Large intestine (tissue), 3 donors: ENCODE data around the gene TGFBI. TPM values are rescaled to one million over a fixed set of nuclear protein-coding genes. Genes with fewer than 3 reads are reported as not detected.

Experiments used
- DNase-seq, 2 donors: peaks; one replicate each; pipeline versions ENCODE4 v3.0.0 to v3.0.0-alpha.2; 2013
- H3K27ac ChIP-seq: one replicate; pipeline ENCODE4 v1.5.1; 2013; ENCODE audit warnings: low read length
- H3K27me3 ChIP-seq: 2 replicates; pipeline ENCODE4 v1.6.1; 2013; ENCODE audit warnings: low read length; ENCODE audit not compliant: control insufficient read depth, insufficient read depth
- H3K36me3 ChIP-seq: 2 replicates; pipeline ENCODE4 v1.6.1; 2013; ENCODE audit warnings: low read length; ENCODE audit not compliant: control insufficient read depth, insufficient read depth
- H3K4me1 ChIP-seq: one replicate; pipeline ENCODE4 v1.6.1; 2013; ENCODE audit warnings: low read length; ENCODE audit not compliant: control insufficient read depth, insufficient read depth
- H3K4me3 ChIP-seq: one replicate; pipeline ENCODE4 v1.5.1; 2013; ENCODE audit warnings: low read length
- H3K9me3 ChIP-seq: one replicate; pipeline ENCODE4 v1.6.1; 2013; ENCODE audit warnings: mild to moderate bottlenecking, low read depth, low read length, moderate library complexity; ENCODE audit not compliant: control insufficient read depth
- WGBS: methylation state at CpG from one replicate; pipeline ENCODE4 v1.1.5; 2013; ENCODE audit warnings: low lambda C conversion rate; ENCODE audit not compliant: insufficient coverage; 5-methylcytosine and 5-hydroxymethylcytosine counted together
- polyA plus RNA-seq: library from polyadenylated mRNA; unstranded; fragments of 120-200 nt; gene quantifications from one replicate; pipeline ENCODE4 v1.2.1, GENCODE V29; 2013

Gene TGFBI
- polyA plus RNA-seq, 1 donor = 99.6 TPM

DNA sequence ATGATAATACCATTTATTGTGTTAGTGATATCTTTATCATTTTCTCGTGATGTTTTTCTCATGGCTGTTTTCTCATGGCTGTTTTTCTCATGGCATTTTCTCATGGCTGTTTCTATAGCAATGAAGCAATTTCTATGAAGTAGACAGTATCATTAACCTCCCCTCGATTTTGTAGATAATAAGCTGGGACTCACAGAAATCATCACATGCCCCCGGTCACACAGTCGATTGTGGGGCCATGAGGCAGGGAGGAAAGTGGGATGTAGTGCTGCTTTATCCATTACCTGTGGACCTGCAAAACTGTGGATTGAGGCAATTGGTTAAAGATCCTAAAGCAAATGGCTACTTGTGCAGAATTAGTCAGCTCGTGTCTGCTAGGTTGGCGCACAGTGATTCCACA is 47.3 kb downstream of the TGFBI start:
- Histone ChIP-seq H3K9me3 (no peaks in the 10 kb centered on the region), H3K27ac (no peak overlapping the region), H3K4me3 (no peak overlapping the region), H3K36me3 (no peaks in the 10 kb centered on the region), H3K27me3 (peaks cover 6% of the 10 kb centered on the region), H3K4me1 (peaks cover 3% of the 10 kb centered on the region)
- DNase-seq = no peak
- WGBS = 67% methylated on average over 3 of the region's 6 CpGs

DNA sequence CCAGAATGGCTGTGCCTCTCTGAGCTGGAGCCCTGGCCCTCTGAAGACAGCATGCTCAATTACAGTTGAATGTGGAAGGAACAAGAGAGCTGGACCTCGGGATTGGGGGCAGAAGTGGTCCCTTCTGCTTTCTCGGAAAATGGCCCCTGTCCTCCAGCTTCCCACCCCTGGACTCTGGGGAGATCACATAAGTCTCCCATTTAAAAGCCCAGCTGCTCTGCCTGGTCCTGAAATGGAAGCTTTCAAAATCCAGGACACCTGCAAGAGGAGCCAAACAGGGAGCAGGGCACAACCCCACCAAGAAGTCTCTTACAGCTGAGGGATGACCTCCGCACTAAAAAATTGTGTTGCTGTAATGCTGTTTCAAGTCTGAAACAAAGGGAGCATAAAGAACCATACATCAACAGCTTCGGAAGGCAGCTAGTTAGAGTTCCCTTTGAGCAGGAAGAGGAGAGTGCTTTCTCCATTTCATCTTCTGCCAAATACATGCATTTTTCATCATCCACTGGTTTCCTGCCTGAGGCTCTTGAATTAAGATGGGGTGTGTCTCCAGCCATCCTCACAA is 48.2 kb downstream of the TGFBI start:
- no peaks in the 10 kb centered on the region for H3K36me3 ChIP-seq
- H3K9me3 ChIP-seq = no peaks in the 10 kb centered on the region
- no peak for DNase-seq
- H3K27ac ChIP-seq = no peak overlapping the region
- peaks cover 6% of the 10 kb centered on the region for H3K4me1 ChIP-seq
- H3K4me3 ChIP-seq = no peak overlapping the region
- H3K27me3 ChIP-seq = peaks cover 6% of the 10 kb centered on the region
- WGBS = no CpG with 5 or more reads among the region's 4 CpGs

DNA sequence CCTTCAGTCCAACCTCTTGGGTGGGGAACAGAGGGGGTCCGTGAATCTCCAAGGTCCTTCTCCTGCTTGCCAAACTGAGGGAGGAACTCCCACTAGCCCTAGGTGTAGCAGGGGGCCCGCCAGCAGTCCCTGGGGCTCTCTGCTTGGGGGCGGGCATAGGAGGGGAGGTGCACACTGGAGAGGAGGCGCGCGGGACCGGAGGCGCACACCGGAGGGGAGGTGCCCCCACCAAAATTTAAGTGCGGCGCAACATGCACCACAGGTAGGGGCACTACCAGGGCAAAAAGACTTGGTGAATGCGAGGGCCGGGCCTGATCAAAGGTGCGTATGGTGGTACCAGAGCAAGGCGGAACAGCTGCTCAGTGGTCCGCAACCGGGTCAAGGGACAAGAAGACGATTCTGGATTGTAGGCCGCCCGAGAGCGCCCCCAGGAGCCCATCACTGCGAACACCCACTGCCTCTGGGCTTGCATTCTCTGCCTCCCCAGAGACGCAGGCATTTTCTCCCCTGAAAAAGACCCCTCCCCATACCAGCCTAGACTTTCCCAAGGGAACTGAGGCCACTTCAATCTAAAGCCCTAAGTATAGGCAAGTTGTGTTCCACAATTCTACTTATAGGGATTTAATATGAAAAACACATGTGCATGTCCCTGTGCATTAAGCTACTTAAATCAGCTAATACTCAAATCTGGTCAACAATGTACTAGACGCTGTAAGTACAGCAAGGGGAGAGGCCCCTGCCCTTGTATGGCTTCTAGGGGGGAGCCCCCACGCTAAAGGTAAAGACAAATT is 50.6 kb downstream of the TGFBI start:
- Histone ChIP-seq H3K9me3 (no peaks in the 10 kb centered on the region), H3K4me3 (peak overlapping the region; percentile 54), H3K27ac (no peak overlapping the region), H3K4me1 (peaks cover 6% of the 10 kb centered on the region), H3K36me3 (no peaks in the 10 kb centered on the region), H3K27me3 (peaks cover 6% of the 10 kb centered on the region)
- no CpG with 5 or more reads among the region's 25 CpGs for WGBS
- DNase-seq = no peak

DNA sequence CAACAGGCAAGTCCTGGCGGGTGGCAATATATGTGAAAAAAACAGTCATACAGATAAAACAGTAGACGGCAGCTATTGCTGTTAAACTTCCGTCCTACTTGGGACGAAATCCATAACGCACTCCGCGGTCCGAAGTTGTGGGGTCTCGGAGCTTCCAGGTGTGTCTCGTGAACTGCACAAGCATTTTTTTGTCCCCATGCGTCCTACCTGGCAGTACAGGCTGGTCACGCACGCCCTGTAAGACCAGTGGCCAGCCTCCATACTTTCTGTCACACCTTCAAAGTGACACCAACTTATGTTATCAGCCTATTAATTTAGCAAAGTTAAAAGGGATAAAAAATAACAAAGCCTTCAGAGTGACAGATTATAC is 51.3 kb downstream of the TGFBI start:
- Histone ChIP-seq H3K4me1 (peaks cover 6% of the 10 kb centered on the region), H3K36me3 (no peaks in the 10 kb centered on the region), H3K27me3 (peaks cover 6% of the 10 kb centered on the region), H3K9me3 (no peaks in the 10 kb centered on the region), H3K27ac (no peak overlapping the region), H3K4me3 (peak overlapping the region; percentile 54)
- DNase-seq = no peak
- WGBS = no CpG with 5 or more reads among the region's 13 CpGs

DNA sequence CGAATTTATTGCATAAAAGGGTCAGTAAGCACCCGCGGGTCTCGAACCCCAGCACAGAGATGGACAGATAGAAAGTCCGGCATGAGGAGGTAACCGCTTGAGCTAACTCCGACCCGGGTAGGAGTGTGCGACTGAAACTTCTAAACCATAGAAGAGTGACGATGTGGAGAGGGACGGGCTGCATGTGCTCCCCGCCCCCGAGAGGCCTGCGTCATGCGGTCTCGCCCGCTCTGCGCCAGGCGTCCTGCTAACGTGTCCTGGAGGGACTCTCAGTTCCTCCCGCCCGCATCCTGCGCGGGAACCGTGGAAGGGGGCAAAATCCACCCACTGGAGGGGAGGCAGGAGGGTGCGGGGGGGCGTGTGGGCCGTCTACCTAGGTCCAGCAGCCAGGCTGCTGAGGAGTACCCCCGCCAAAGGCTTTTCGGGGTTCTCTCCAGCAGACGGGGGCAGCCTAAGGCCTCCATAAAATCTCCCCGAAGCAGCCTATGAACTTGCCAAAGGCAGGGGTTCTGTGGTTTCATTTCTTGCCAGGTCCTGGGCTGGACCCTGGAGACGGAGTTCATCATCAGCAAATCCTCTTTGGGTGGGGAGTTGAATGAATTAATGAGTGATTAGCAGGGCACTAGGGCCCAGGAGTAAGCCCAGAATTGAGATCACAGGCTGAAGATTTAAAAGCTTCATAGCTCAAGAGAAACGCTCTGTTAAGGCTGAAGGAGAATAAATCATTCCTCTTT is 51.9 kb downstream of the TGFBI start:
- Histone ChIP-seq H3K4me3 (peak overlapping the region; percentile 54), H3K4me1 (peaks cover 6% of the 10 kb centered on the region), H3K36me3 (no peaks in the 10 kb centered on the region), H3K27ac (peak overlapping the region; percentile 68), H3K9me3 (no peaks in the 10 kb centered on the region), H3K27me3 (peaks cover 6% of the 10 kb centered on the region)
- WGBS = 0% methylated on average over 1 of the region's 34 CpGs
- DNase-seq = peak; percentile 85 to 94

DNA sequence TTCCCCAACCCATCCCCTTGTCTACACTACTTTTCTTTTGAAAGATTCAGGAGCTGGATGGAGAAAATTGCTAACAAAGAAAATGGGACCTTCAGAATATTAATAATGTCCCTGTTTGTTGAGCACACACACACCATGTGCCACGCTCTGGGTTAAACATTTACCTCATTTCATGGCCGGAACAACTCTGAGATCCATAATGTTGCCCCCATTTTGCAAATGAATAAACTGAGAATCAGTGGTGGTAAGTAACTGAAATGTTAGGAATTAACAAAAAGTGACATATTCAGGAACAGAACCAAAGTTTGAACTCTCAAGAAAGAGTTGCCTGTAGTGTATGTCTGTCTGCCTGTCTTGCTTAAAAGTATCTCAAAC is 52.4 kb downstream of the TGFBI start:
- DNase-seq = no peak
- WGBS = 17% methylated on average over 1 of the region's 2 CpGs

DNA sequence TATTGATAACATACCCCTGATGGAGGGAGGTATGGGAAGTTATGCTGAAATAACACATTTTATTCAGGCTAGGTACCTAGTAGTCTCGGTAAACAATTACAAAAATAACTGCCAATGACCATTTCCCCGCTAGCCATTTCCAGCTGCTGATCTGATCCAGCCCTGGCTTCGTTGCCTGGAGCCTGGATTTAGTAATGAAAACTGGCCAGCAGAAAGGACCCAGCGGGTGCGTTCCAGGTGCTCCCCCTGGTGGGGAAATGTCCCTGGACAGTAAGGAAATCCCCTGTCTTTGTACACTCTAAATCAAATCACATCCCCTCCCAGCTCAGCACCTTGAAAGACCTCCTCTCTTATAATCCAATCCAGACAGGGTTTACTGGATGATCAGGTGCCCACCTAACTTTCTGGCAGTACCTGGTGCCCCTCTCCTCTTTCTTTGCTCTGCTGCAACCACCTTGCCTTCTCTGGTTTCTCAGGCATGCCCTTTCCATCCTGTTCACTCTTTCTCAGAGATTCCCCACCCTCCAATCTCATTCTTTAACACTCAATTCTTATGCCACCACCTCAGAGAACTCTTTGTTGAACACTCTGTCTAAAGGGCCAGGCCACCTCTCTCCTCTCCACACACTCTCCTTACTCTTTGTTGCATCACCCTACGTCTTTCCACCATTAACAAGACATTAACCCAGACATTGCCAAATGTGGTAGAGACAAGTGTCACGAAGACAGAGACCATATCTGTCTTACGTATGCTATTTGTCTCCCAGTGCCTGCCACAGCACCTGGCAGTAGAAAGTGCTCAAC is 53.8 kb downstream of the TGFBI start:
- Histone ChIP-seq H3K9me3 (no peaks in the 10 kb centered on the region), H3K4me1 (peaks cover 6% of the 10 kb centered on the region), H3K27me3 (peaks cover 6% of the 10 kb centered on the region), H3K4me3 (no peak overlapping the region), H3K36me3 (no peaks in the 10 kb centered on the region), H3K27ac (no peak overlapping the region)
- WGBS = no CpG with 5 or more reads among the region's 8 CpGs
- DNase-seq = peak in 1 of 2 donors; percentile 43

More for the DNA sequence above, 52.4 kb downstream of the TGFBI start:
- Histone ChIP-seq H3K9me3 (no peaks in the 10 kb centered on the region), H3K4me1 (peaks cover 6% of the 10 kb centered on the region), H3K4me3 (peak overlapping the region; percentile 54), H3K27ac (no peak overlapping the region), H3K27me3 (peaks cover 6% of the 10 kb centered on the region), H3K36me3 (no peaks in the 10 kb centered on the region)

DNA sequence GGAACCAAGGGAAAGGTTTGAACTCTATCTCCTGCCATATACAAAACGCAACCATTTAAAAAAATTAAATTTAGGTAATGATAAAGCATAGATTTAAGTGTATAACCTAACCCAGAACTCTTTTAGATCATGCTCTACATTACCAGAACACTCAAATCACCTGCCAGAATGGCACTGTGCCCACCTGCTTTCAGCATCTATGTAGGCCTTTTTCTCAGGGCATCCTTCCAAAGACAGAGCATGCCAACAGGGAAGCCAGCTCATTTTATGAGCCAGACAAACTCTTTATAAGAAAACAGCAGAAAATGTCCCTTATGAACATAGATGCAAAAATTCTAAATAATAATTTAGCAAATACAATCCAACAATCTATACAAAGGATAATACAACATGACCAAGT is 55.9 kb downstream of the TGFBI start:
- Histone ChIP-seq H3K36me3 (no peaks in the 10 kb centered on the region), H3K9me3 (no peaks in the 10 kb centered on the region), H3K4me3 (no peak overlapping the region), H3K27ac (no peak overlapping the region), H3K4me1 (peaks cover 6% of the 10 kb centered on the region), H3K27me3 (no peaks in the 10 kb centered on the region)
- DNase-seq = no peak
- no CpG with 5 or more reads among the region's 1 CpG for WGBS

DNA sequence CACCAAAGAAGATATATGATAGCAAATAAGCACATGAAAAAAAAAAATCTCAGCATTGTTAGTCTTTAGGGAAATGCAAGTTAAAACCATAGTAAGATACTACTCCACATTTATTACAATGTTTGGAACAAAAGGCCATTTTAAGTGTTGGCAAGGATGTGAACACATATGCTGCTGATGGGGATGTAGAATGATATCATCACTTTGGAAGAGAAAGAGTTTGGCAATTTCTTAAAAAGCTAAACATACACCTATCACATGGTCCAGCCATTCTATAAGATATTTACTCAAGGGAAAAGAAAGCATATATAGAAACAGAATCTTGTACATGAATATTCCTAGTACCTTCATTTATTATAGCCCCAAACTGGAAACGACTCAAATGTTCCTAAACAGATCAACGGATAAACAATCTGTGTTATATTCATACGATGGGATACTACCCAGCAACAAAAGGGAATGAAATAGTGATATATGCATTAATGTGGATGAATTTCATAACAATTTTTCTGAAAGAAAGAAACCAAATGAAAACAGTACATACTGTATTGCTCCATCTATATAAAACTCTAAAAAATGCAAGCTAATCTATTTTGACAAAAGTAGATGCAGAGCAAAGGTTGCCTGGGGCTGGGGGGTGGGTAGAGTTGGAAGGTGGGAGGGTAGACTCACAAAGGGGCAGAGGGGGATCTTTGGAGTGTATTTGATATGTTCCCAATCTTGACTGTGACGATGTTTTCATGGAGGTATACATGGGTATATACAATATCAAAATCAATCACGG is 58.2 kb downstream of the TGFBI start:
- Histone ChIP-seq H3K4me3 (no peak overlapping the region), H3K27ac (no peak overlapping the region), H3K36me3 (no peaks in the 10 kb centered on the region), H3K9me3 (no peaks in the 10 kb centered on the region), H3K4me1 (no peaks in the 10 kb centered on the region), H3K27me3 (no peaks in the 10 kb centered on the region)
- DNase-seq = no peak
- WGBS = no CpG with 5 or more reads among the region's 5 CpGs
